Tibial nerve (tissue), 4 donors: Measurements from ENCODE around the gene MYCN. TPM values are rescaled to one million over a fixed set of nuclear protein-coding genes. Genes with fewer than 3 reads are reported as not detected.

Source experiments
- DNase-seq, 2 donors: peaks; one replicate each; pipeline ENCODE4 v3.0.0-alpha.2; 2019; ENCODE audit warnings: low spot score in 2 of 2
- H3K27ac ChIP-seq, 4 donors: fragments of 200-600 bp; sonication (generic) in 3 of 4; one replicate each; pipeline ENCODE4 v1.5.1; 2017 to 2019; ENCODE audit warnings: mild to moderate bottlenecking in 1 of 4
- H3K27me3 ChIP-seq, 2 donors: fragments of 200-600 bp; sonication (generic) in 1 of 2; one replicate each; pipeline versions ENCODE4 v1.5.1 to v1.6.0; 2017 to 2019
- H3K36me3 ChIP-seq, 3 donors: fragments of 200-600 bp; sonication (generic); one replicate each; pipeline ENCODE4 v1.5.1; 2018 to 2019
- H3K4me1 ChIP-seq, 4 donors: fragments of 200-600 bp; sonication (generic) in 3 of 4; one replicate each; pipeline ENCODE4 v1.5.1; 2017 to 2019
- H3K4me3 ChIP-seq, 4 donors: fragments of 200-600 bp; sonication (generic) in 3 of 4; one replicate each; pipeline ENCODE4 v1.5.1; 2017 to 2019; ENCODE audit warnings: mild to moderate bottlenecking in 1 of 4, moderate library complexity in 1 of 4
- H3K9me3 ChIP-seq, 4 donors: fragments of 200-600 bp; sonication (generic) in 3 of 4; one replicate each; pipeline ENCODE4 v1.5.1; 2017 to 2019
- EP300 ChIP-seq, 2 donors: sonication (generic); formaldehyde crosslinking; IDR thresholded peaks; one replicate each; pipeline ENCODE4 v1.6.1; 2017; ENCODE audit warnings: antibody characterized with exemption in 2 of 2, mild to moderate bottlenecking in 1 of 2
- POLR2A ChIP-seq, 2 donors: fragments of 450-650 bp; IDR thresholded peaks; one replicate each; pipeline ENCODE4 v1.6.1; 2017; ENCODE audit warnings: antibody characterized with exemption in 2 of 2, mild to moderate bottlenecking in 2 of 2, moderate library complexity in 2 of 2
- WGBS, 2 donors: methylation state at CpG; one replicate each; pipeline ENCODE4 v1.1.5; 2018; 5-methylcytosine and 5-hydroxymethylcytosine counted together
- total RNA-seq, 4 donors: library from RNA; depleted of rRNA; stranded (reverse); fragments of >200 nt; gene quantifications; one replicate each; pipeline ENCODE4 v1.1.0, GENCODE V29; 2016
- TF ChIP-seq, protein P1 (sequence below), 5 experiments: fragments of 200-600 bp in 3 of 5; fragments of 450-650 bp in 2 of 5; sonication (generic) in 3 of 5; IDR thresholded peaks; one replicate each; pipeline ENCODE4 v1.5.1; 2016 to 2019; ENCODE audit warnings: antibody characterized with exemption in 5 of 5, mild to moderate bottlenecking in 3 of 5, moderate library complexity in 2 of 5

Gene MYCN
- total RNA-seq, 4 donors from 2014 or later: 4.1 to 9.9 (median 6.9) TPM

DNA sequence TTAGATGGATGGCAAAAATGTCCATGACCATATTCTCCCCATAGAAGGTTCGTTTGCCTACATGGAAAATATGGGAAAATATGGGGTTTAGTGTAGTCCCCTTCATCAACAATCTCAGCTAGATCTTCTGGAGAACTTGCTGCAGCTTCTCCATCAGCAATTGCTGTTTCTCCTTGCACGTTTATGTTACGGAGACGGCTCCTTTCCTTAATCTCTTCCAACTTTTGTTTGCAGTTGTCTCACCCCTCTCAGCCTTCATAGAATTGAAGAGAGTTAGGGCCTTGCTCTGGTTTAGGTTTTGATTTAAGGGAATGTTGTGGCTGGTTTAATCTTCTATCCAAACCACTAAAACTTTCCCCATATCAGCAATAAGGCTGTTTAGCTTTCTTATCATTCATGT lies 28.9 kb downstream of the MYCN start:
- no peaks in the 10 kb centered on the region for H3K9me3 ChIP-seq
- H3K4me3 ChIP-seq: no peak overlapping the region
- TF ChIP-seq, protein P1, sequence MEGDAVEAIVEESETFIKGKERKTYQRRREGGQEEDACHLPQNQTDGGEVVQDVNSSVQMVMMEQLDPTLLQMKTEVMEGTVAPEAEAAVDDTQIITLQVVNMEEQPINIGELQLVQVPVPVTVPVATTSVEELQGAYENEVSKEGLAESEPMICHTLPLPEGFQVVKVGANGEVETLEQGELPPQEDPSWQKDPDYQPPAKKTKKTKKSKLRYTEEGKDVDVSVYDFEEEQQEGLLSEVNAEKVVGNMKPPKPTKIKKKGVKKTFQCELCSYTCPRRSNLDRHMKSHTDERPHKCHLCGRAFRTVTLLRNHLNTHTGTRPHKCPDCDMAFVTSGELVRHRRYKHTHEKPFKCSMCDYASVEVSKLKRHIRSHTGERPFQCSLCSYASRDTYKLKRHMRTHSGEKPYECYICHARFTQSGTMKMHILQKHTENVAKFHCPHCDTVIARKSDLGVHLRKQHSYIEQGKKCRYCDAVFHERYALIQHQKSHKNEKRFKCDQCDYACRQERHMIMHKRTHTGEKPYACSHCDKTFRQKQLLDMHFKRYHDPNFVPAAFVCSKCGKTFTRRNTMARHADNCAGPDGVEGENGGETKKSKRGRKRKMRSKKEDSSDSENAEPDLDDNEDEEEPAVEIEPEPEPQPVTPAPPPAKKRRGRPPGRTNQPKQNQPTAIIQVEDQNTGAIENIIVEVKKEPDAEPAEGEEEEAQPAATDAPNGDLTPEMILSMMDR (IDR thresholded peaks at IDR 0.05): no peak
- TF ChIP-seq EP300 (IDR thresholded peaks at IDR 0.05): no peak
- 82 to 88% methylated on average over 4 of the region's 4 CpGs for WGBS, 2 donors
- no peak for DNase-seq
- H3K36me3 ChIP-seq: no peaks in the 10 kb centered on the region
- no peak overlapping the region for H3K27ac ChIP-seq
- no peaks in the 10 kb centered on the region for H3K27me3 ChIP-seq
- H3K4me1 ChIP-seq: no peaks in the 10 kb centered on the region

DNA sequence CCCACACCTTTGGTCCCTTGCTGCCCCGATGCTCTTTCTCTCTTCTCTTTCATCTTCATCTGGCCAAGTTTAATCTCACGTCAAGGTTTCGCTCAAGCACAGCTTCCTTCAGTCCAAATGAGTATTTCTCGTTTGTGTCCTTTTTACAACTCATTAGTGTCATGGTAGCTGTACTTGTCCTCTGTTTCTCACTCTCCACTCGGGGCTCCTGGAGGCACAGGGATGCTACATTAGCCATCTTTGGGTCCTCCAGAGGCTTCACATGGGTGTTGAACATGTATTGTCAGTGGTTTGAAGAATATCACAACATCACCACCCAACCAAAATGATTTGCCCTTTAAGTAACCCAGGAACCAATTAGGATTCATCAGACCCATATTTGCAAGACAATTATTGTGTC lies 30.4 kb downstream of the MYCN start:
- no peak for TF ChIP-seq POLR2A (IDR thresholded peaks at IDR 0.05)
- Histone ChIP-seq H3K9me3 (no peaks in the 10 kb centered on the region), H3K27me3 (peaks cover 0 to 3% of the 10 kb centered on the region in 2 donors), H3K4me3 (no peak overlapping the region), H3K27ac (no peak overlapping the region), H3K36me3 (no peaks in the 10 kb centered on the region), H3K4me1 (no peaks in the 10 kb centered on the region)
- no peak for DNase-seq
- 72 to 88% methylated on average over 5 of the region's 5 CpGs for WGBS, 2 donors

DNA sequence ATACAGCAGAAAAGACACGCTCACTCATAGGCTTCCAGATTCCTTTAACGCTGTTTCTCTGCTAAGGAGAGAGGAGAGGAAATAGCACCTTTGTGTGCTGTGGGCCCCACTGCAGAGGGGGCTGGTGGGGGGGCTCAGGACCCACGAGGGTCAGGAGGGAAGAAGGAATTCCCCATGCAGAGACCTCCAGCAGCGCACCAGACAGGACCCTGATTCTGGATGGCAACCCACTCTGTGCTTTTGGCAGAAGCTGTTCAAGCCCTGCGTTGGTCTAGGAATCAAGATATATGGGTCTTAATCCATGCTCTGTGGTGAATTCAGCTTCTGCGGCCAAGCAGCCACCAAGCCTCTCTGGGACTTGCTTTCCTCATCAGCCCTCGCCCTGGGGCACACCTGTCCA lies 31.0 kb downstream of the MYCN start:
- WGBS, 2 donors: 58 to 61% methylated on average over 7 of the region's 7 CpGs
- no peak for DNase-seq
- no peak overlapping the region for H3K27ac ChIP-seq
- H3K27me3 ChIP-seq: peaks cover 0 to 3% of the 10 kb centered on the region in 2 donors
- no peaks in the 10 kb centered on the region for H3K36me3 ChIP-seq
- no peak overlapping the region for H3K4me3 ChIP-seq
- no peaks in the 10 kb centered on the region for H3K9me3 ChIP-seq
- H3K4me1 ChIP-seq: no peaks in the 10 kb centered on the region
- TF ChIP-seq EP300 (IDR thresholded peaks at IDR 0.05): no peak
- TF ChIP-seq POLR2A (IDR thresholded peaks at IDR 0.05): no peak
- TF ChIP-seq, protein P1 (IDR thresholded peaks at IDR 0.05): no peak

DNA sequence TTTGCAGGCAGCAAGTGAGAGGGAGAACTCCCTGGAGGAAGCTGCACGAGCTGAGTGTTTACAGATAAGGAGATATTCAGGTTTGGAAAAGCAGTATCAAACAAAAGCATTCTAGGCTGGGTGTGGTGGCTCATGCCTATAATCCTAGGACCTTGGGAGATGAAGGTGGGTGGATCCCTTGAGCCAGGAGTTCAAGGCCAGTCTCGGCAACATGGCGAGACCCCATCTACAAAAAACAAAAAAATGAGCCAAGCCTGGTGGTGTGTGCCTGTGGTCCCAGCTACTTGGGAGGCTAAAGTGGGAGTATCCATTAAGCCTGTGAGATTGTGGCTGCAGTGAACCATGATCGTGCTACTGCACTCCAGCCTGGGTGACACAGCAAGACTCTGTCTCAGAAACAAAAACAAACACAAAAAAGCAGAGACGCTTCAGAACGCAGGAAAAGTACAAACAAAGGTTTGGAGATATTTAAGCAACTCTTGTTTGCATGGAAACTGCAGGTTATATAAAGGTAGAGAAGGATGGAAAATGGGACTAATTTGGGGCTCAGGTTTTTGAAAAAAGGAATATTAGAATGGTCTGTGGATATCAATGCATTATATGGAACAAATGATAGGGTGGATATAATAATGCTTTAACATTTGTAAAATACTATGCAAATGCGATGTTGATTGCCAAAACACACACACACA lies 31.6 kb downstream of the MYCN start:
- TF ChIP-seq, protein P1 (IDR thresholded peaks at IDR 0.05): no peak
- TF ChIP-seq POLR2A (IDR thresholded peaks at IDR 0.05) (no peak), EP300 (IDR thresholded peaks at IDR 0.05) (no peak)
- H3K4me3 ChIP-seq: no peak overlapping the region
- WGBS, 2 donors: 72 to 86% methylated on average over 7 of the region's 7 CpGs
- H3K4me1 ChIP-seq: no peaks in the 10 kb centered on the region
- no peaks in the 10 kb centered on the region for H3K9me3 ChIP-seq
- no peaks in the 10 kb centered on the region for H3K36me3 ChIP-seq
- H3K27ac ChIP-seq: no peak overlapping the region
- DNase-seq: no peak
- peaks cover 0 to 3% of the 10 kb centered on the region in 2 donors for H3K27me3 ChIP-seq

DNA sequence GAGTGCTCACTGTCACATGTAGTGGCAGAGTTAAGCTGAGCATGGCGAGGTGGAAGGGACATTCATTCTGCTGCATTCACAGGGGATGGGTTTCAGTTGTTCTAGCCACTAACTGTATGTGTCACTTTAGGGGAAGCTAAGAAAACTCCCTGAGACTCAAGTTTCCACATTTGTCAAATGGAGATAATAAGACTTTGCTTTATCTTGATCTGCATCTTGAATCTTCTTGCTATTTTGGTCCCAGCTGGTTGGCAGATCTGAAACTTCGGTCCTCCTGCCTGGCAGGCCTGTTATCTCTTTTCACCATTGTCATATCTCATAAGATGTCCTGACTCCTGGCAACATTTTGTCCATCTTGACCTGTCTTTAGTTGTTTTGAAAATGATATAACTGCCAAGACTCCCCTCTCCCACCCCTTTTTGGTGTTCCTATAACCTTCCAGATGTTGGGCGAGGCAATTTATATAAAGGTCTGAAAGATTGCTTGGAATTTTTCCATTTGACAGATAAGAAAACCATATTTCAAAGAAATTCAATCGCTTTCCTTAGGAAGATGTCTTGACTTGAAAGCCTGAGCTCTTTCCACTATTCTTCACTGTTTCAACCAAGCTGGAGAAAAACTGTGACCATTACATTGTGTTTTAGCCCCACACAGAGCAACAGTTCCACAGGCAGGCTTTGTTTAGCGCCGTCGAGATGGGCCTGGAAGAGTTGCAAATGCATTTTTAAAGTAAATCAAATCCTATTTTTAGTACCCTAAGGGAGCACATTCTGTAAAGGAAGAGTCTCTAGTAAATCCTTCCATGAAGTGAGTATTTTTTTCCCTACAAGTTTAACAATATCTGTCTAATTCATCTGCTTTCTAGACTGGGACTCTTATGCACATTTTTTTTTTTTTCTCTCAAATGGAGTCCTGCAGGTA lies 33.4 kb downstream of the MYCN start:
- H3K9me3 ChIP-seq: no peaks in the 10 kb centered on the region
- H3K4me1 ChIP-seq: no peaks in the 10 kb centered on the region
- H3K36me3 ChIP-seq: no peaks in the 10 kb centered on the region
- TF ChIP-seq EP300 (IDR thresholded peaks at IDR 0.05) (no peak), POLR2A (IDR thresholded peaks at IDR 0.05) (no peak)
- TF ChIP-seq, protein P1 (IDR thresholded peaks at IDR 0.05): no peak
- 53 to 61% methylated on average over 7 of the region's 7 CpGs for WGBS, 2 donors
- H3K27ac ChIP-seq: no peak overlapping the region
- peaks cover 0 to 3% of the 10 kb centered on the region in 2 donors for H3K27me3 ChIP-seq
- H3K4me3 ChIP-seq: no peak overlapping the region
- DNase-seq: no peak
